CD4-positive, alpha-beta T cell treated with Interleukin-10 for 1 hour (primary cell): Measurements from ENCODE around the gene GRM5.
"Not testable (repeated sequence)": the region's sequence is repeated elsewhere in the genome, so short reads cannot be mapped to it uniquely, and the experiment has no call there.

Experiments used
- DNase-seq: peaks from one replicate; pipeline ENCODE4 v3.0.0-alpha.2; 2020

The GRM5 gene

GRCh38 chr11:88482871-88483301 lies 582.9 kb downstream of the GRM5 start:
- no peak for DNase-seq

- DNase-seq = no peak
Measured at GRCh38 chr11:88480223-88480622, 585.6 kb downstream of the GRM5 start.

- no peak for DNase-seq
Measured at GRCh38 chr11:88478136-88478815, 587.5 kb downstream of the GRM5 start.

GRCh38 chr11:88475991-88476418 lies 589.8 kb downstream of the GRM5 start:
- no peak for DNase-seq

- DNase-seq = no peak
Measured at GRCh38 chr11:88474655-88475054, 591.1 kb downstream of the GRM5 start.

GRCh38 chr11:88469561-88470225 lies 596.1 kb downstream of the GRM5 start:
- no peak for DNase-seq

- no peak for DNase-seq
Measured at GRCh38 chr11:88464528-88464927, 601.3 kb downstream of the GRM5 start.

GRCh38 chr11:88463301-88463700 lies 602.5 kb downstream of the GRM5 start:
- not testable (repeated sequence) for DNase-seq

- not testable (repeated sequence) for DNase-seq
Measured at GRCh38 chr11:88458047-88458446, 607.7 kb downstream of the GRM5 start.

GRCh38 chr11:88455974-88456373 lies 609.8 kb downstream of the GRM5 start:
- no peak for DNase-seq

GRCh38 chr11:88454881-88455280 lies 610.9 kb downstream of the GRM5 start:
- DNase-seq = no peak
